ENCODE results near the gene OR10J1.
"Not testable (repeated sequence)": the region's sequence is repeated elsewhere in the genome, so short reads cannot be mapped to it uniquely, and the experiment has no call there.

The OR10J1 gene, protein sequence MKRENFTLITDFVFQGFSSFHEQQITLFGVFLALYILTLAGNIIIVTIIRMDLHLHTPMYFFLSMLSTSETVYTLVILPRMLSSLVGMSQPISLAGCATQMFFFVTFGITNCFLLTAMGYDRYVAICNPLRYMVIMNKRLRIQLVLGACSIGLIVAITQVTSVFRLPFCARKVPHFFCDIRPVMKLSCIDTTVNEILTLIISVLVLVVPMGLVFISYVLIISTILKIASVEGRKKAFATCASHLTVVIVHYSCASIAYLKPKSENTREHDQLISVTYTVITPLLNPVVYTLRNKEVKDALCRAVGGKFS

DNA sequence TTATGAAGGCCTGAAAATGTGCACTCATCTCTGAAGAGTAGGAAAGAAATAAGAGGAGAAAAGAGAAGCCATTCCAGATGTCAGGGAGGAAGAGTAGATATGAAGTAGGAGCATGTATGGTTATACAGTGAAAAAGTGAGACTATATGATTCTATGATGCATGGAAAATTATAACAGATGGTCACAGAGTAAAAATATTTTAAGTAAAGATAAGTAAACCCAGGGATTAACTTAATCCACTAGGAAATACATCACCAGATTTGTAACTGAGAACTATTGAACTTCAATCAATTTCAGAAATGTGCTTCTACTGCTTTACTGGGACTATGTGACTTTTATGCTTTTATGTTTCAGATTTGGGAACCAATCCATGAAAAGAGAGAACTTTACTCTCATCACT lies at the start of gene OR10J1:
OR10J1 (plus strand) TSS at position 301 of the 400 bp plus-strand sequence; CDS start at position 371, 70 bp downstream.
- no peak for DNase-seq

DNA sequence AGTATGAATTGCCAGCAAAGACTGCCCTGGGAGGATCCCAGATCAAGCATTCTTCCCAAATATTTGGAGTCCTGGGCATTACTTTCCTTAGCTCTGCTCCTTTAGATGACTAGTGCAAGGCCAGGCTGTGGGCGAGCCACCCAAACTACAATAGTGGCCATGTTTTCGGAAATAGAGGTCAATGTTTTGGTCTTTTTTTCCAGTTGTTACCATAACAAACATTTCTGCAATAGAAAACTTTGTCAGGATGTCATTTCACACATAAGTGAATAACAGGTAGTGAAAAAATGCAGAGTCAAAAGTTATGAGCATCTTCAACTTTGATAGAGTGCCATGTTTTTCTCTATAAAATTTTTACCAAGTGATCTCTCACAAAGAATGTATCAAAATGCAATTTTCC lies 32.7 kb upstream of the OR10J1 start:
- no peak for DNase-seq

DNA sequence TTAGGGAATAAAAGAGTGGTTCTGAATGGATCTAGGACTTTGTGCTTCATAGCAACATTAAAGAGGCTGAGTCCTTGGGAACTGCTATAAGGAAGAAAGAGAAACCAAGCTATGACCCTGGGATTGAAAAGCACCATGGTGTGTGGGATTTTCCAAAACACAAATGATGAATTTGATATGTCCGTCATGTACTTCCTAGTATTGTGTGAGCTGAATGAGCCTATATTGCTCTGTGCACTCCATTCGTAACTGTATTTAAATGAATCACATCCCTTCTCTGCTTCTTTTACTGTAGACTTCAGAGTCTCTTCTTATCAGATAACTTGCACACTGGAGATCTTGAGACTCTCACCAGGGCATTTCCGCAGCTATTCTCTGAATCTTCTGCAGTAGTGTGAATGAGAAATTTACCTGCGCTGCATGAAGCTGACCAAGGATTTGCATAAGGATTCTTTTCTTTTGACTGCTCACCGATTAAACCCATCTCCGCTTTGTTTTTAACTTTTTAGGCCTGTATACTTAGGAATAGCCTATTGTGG lies 30.6 kb upstream of the OR10J1 start:
- DNase-seq, result no peak

DNA sequence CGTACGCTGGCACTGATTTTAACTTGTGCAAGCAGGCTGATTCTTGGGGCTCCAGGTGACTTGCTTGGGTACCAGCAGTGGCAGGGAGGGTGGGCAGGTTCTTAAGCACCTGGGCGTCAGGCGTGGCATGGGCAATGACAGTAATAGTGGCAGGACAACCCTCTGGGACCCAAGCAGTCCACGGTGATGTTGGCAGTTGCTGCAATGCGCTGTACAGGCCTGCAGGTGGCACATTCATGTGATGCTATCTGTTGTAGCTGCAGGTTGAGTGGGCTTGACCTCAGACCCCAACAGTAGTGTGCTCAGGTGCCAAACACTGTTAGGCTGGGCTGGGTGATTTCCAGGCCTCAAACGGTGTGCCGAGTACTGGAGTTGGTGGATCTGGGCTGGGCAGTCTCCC lies 17.7 kb upstream of the OR10J1 start:
- no peak for DNase-seq

DNA sequence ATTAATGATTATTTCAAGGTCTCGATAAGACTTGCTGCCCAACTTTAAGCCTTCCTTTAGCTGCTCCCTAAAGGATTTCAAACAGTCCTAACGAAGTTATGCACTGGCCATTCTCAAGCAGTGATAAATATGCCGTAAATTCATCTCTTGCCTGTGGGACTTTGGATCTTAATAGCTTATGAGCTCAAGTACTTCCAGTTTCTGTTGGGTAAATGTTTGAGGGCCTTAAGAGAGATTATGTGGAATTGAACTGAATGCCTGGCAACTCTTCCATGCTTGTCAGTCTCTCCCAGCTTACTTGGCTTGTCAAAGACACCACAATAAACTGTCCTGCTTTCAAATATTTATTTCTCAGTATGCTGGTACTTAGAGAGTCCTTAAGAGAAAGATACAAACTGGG lies 11.0 kb upstream of the OR10J1 start:
- no peak for DNase-seq

DNA sequence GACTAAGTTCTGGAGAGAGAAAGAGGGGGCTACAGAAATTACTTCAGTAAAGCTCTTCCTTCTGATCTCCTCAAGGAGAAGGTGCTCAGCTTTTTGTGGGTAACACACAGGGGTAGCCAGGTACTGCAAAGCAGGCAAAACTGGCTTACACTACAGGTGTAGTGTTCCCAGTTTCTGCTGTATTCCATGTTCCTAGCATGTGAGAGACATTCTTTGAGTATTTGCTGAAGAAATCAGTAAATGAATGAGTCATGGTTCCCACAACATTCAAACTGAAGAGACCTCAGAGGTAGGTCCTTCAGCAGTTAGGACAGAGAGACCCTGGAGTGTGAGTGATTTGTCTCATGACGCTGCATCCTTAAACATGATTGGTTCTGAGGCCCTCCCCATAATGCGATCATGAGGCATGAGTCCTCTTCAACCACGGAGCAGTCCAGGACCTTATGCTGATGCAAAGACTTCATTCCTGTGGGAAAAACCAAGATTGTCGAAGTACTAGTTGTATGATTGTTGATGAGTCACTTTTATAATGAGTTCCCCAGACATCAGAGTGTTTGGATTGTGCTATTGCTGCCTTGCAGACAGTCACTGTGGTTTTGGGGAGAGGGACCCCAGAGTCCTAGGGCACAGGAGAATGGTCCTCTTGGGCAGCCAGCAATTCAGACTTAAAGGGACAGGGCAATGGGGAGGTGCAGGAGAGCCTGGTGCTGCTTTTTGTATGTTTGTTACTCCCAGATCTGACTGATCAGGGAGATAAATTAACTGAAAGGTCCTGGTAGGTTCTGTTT lies 10.3 kb upstream of the OR10J1 start:
- no peak for DNase-seq

DNA sequence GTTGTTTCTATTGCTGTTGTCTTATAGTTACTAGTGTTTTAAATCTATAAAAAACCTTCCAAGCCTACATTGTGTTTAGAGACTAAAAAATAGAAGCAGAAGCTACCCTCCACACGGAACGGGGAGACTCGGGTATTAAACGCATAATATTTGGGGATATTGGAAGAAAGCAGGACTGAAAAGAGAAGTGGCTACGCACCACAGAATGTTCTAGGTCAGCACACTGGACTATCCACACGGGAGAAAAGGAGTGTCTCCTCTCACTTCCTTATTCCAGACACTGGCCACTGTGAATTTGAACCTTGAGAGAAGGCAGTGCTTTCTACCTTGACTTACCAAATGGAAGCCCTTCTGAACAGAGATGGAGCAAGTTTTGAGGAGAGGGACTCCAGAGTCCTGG lies 8.5 kb upstream of the OR10J1 start:
- DNase-seq, result peak in 3 of 56 donors; percentile 1 to 8 (median 3)

DNA sequence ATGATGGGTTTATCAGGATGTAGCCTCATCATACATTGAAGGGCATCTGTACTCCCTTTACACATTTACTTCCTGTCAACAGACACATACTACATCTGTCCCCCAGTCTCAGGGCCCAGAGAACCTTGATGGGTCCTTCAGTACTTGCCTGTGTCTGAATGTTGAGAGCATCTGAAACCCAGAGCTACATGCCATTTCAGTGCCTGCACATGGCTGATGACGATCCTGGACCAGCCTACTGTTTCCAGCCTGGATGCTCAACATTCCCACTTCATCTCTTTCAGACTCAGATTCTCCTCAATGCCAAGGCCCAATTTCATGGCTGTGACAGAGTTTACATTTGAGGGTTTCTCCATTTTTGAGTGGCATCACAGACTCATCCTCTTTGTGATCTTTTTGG lies 7.6 kb upstream of the OR10J1 start, which contains the start of gene OR10J4:
OR10J4 (plus strand) TSS at position 301 of the 400 bp plus-strand sequence.
- DNase-seq, result no peak

DNA sequence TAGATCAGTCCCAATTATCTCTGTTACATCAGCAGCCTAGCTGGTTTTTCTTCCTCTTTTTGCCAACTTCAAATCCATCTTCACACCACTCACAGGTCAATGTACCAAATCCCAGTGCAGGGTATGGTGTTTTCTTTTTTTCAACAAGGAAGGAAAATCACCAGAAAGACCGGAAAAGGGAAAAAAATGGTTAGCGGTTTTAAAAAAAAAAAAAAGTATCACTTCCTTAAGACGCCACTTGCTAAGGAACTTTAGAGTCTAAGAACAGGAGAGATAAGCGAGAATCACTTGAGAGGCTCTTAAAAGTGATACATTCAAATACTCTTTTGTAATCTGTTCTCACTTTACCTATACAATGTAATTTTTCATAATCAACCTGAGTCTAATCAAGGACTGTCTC lies 3.1 kb upstream of the OR10J1 start:
- no peak for DNase-seq

DNA sequence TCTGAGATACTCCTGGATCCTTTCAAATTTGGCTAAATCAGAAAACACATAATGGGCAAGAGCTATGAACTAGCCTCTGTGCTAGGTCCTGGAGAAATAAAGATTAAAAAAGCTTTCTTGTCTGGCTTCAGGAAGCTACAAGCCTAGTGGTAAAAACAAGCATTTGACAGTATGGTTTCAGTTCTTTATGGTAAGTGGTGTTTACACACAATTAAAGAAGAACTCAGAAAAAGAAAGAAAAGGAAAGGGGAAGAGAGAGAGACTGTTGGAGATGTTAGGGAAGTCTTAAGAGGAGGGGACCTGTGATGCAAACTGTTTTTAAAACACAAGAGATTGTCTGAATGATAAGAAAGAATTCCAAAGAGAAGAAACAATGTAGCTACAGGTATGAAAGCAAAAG lies 1.8 kb downstream of the OR10J1 start:
- DNase-seq, result no peak

DNA sequence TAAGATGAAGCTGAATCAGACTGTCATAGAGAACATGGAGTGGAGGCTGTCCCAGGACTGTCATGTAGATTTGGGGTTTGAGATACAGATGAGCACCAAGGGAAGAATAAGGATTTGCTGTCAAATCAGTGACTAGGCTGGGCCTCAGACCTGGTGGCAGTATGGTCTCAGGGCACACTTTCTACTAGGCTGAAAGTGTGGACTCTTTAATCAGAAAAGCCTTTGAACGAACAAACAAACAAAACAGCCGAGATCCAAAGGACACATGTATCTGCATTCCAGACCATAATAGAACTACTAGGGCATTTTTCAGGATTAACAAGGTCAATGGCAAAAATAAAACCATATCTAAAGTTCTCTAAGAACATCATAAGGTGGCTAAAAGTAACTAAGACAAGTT lies 2.9 kb downstream of the OR10J1 start:
- no peak for DNase-seq

DNA sequence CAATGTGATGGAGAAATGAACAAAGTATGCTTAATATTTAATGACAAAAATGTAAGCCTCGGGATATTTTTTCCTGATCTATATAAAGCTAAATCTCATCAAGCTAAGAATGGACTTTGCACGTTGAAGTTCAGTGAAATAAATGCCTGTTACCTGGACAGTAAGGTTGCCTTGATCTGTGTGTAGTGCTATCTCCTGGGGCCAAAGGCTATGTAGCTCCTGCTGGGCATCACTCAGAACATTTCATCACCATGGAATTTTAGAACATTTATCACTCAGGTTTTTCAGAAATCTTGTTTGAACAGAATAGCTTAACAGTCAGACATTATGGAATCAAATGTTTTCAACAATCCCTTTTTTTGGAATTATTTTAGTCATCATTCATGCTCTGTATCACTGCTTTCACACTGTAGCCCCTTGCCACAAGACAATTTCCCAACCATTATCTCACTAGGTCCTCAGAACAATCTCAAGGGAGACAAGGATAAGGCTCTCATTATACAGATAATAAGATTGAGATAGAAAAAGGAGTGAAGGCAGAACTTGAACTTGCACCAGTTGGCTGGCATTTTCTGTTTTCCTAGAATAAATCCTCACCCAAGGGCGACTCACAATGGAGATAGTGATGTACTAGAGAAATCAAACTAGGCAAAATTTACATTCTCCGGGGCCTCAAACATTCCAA lies 3.7 kb downstream of the OR10J1 start:
- DNase-seq, result no peak

DNA sequence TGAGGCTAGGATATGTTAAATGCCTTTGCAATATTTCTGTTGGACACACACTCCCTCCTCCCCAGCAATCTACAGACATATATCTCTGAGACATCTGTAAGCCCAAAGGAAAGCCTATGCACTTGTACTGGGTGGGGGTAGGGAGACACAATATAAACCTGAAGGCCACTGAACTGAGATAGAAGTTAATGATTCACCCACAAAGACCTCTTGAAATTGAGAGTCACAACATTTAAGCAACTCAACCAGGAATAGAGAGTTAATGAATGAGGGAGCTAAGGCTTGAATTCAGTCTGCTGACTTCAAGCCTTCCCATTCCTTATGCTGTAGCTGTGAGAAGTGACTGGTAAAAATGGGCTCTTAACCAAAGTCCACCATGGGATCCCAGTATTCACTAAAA lies 5.0 kb downstream of the OR10J1 start:
- no peak for DNase-seq

DNA sequence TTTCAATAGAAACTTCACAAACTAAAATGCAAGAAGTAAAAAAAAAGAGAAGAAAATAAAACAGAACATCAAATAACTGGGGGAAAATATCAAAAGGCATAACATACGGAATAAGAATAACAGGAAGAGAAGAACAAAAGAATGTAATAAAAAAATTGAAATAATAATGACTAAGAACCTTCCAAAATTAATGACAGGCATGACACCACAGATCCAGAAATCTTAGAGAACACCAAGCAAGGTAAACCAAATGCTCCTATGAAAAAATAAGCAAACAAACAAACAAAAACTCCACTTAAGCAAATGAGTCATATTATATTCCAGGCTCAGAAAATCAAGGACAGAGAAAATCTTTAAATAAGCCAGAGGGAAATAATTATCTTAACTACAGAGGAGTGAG lies 8.7 kb downstream of the OR10J1 start:
- DNase-seq, result no peak

DNA sequence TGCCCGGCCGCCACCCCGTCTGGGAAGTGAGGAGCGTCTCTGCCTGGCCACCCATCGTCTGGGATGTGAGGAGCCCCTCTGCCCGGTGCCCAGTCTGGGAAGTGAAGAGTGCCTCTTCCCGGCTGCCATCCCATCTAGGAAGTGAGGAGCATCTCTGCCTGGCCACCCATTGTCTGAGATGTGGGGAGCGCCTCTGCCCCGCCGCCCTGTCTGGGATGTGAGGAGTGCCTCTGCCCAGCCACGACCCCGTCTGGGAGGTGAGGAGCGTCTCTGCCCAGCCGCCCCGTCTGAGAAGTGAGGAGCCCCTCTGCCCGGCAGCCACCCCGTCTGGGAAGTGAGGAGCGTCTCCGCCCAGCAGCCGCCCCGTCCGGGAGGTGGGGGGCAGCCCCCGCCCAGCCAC lies 10.1 kb downstream of the OR10J1 start:
- DNase-seq, result not testable (repeated sequence)

DNA sequence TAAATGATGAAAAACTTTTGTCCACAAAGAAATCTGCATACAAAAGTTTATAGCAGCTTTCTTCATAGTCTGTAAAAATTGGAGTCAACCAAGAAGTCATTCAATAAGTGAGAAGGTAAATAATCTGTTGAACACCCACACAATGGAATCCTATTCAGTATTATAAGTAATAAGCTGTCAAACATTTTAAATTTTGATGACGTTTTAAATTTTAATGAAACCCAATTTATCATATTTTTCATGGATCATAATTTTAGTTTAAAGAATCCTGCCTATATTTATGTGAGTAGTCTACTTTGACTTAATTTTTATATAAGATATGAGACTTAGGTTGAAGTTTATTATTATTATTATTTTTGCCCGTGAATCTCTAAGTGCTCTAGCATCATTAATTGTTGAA lies 20.0 kb downstream of the OR10J1 start:
- no peak for DNase-seq

DNA sequence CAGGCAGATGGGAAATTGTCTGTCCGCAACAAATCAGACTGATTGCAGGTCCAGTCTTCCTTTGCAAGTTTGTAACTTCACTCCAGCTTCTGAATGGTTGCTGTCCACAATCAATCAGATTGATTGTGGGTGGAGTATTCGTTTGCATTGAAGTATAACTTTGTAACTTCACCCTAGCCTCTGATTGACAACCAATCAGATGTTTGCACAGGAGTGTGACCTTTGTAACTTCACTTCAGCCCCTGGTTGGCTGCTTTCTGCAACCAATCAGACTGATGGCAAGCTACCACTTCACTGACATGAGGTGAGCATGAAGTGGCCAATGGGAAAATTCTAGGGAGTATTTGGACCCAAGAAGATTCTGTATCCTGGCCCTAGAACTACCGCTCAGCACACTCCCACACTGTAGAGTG lies 25.7 kb downstream of the OR10J1 start:
- DNase-seq, result no peak

DNA sequence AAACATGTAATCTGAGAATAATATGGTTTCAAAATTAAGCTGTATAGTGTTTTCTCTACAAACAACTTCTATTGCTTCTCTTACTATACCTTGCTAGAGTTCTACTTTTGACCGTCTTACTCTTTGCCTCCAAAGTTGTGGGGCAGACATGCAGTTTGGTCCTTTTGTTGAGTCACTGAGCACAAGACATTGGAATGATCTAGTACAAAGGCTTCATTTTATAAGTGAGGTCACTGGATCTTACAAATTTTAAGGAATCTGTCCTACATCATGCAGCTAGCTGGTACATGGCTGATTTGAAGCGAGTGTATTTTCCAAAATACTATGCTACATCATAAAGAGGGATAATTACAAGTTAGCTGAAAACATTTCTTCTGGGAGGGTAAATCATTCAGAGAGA lies 28.8 kb downstream of the OR10J1 start:
- DNase-seq, result no peak

DNA sequence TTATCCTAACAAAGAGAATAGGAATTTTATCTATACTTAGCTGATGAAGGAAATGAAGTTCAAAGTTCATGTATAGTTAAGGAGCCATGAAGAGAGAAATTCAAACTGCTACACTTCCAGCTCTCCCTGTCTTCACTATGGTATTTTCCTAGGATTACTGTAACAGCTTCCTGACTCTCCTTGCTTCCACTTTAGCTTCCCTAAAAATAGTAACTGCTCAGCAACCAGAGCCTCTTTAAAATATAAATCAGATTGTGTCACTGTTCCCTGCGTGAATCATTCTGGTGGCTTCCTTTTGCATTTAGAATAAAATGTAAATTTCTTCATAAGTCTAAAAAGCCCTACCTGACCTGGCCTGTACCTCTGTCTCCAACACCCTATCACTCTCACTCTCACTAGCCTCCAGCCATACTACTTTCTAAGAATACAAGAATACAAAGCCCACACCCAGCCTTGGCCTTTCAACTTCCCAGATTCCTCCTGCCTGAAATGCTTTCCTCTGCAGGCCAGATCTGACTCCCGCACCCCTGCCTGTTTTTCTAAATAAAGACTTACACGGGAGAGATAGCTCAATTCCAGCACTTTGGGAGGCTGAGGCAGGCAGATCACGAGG lies 30.5 kb downstream of the OR10J1 start:
- DNase-seq, result no peak

DNA sequence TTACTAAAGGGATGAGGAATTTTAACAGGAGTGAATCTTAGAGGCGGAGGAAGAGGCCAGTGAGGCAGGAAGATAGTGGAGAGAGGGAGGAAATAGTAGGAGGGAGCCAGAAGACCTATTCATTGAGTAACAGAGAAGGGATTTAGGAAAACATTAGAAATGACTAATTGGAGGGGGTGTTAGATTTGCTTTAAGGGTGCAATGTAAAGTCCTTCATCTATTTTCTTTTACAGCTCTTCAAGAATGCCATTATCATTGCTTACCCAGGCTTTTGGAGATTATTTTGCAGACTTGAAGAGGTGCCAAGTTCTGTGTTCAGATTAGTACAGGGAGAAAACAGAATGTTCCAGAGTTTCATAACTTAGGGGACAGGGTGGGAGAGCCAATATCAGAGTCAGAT lies 33.8 kb downstream of the OR10J1 start:
- DNase-seq, result peak in 1 of 56 donors; percentile 1

DNA sequence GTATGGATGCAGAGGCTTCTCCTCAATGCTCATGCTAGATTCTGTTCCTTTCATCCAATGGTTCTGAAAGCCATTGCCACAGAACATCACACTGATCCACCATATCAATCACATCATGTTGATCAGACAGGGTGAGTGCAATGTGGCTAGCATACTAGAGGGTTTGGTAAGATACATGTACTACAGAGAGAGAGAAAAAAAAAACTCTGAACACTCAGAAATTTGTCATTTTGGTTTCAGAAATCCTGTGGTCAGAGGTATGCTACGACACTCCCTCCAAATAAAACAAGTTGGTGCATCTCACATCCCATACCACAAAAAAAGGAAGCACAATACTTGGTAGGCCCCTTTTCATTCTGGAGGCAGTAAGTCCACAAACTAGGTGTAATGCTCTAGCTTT lies 35.4 kb downstream of the OR10J1 start:
- DNase-seq, result no peak

DNA sequence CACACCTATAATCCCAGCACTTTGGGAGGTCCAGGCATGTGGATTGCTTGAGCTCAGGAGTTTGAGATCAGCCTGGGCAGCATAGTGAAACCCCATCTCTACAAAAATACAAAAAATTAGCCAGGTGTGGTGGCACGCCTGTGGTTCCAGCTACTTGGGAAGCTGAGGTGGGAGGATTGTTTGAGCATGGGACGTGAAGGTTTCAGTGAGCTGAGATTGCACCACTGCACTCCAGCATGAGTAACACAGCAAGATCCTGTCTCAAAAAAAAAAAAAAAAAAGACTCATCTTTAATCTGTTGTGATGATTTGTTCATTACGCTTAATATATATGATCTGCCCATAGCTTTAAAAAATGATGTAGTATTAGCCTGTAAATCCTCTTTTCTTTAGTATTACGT lies 44.0 kb downstream of the OR10J1 start:
- no peak for DNase-seq
